K562 (cell line): ENCODE results near the gene RER1. TPM values are rescaled to one million over a fixed set of nuclear protein-coding genes. Genes with fewer than 3 reads are reported as not detected.
A peak's percentile ranks its signal among the peaks of the same experiment; 100 is the strongest.

Source experiments
- ARID1B ChIP-seq: fragments of 450-650 bp; IDR thresholded peaks from 2 replicates; pipeline ENCODE4 v1.6.1; 2016; ENCODE audit warnings: antibody characterized with exemption, mild to moderate bottlenecking, inconsistent platforms
- ATF7 ChIP-seq: fragments of 450-650 bp; IDR thresholded peaks from 2 replicates; pipeline ENCODE4 v1.7.1; 2014; ENCODE audit warnings: mild to moderate bottlenecking, moderate library complexity
- CC2D1A ChIP-seq: fragments of 450-650 bp; IDR thresholded peaks from 2 replicates; pipeline ENCODE4 v1.6.1; 2017; ENCODE audit warnings: mild to moderate bottlenecking
- CHD4 ChIP-seq: fragments of 200-600 bp; sonication (generic); IDR thresholded peaks from 3 replicates; pipeline ENCODE4 v1.6.1; 2012; ENCODE audit warnings: low read depth, mild to moderate bottlenecking, mixed read lengths, low read length, inconsistent platforms; ENCODE audit not compliant: insufficient read depth, insufficient replicate concordance, poor library complexity, severe bottlenecking
- NCOA1 ChIP-seq: fragments of 450-650 bp; IDR thresholded peaks from 2 replicates; pipeline ENCODE4 v1.6.1; 2016; ENCODE audit warnings: low read depth
- NFRKB ChIP-seq: fragments of 450-650 bp; IDR thresholded peaks from 2 replicates; pipeline ENCODE4 v1.6.1; 2016; ENCODE audit warnings: low read depth
- PHF20 ChIP-seq: fragments of 450-650 bp; IDR thresholded peaks from 2 replicates; pipeline ENCODE4 v1.6.1; 2018; ENCODE audit not compliant: partially characterized antibody
- PHTF2 ChIP-seq: fragments of 250-450 bp; sonication (Bioruptor Pico); IDR thresholded peaks from 2 replicates; pipeline ENCODE4 v1.5.0; 2021; ENCODE audit warnings: mild to moderate bottlenecking
- POLR2A ChIP-seq: fragments of 450-650 bp; conservative IDR thresholded peaks from 2 replicates; pipeline ENCODE4 v1.6.1; 2016
- SLC30A9 ChIP-seq: fragments of 250-450 bp; sonication (Bioruptor Pico); IDR thresholded peaks from 2 replicates; pipeline ENCODE4 v1.8.0; 2022; ENCODE audit warnings: mild to moderate bottlenecking, moderate library complexity
- THRAP3 ChIP-seq: fragments of 450-650 bp; IDR thresholded peaks from 2 replicates; pipeline ENCODE4 v1.6.1; 2016; ENCODE audit warnings: mild to moderate bottlenecking, inconsistent platforms, borderline replicate concordance
- ZNF589 ChIP-seq: fragments of 200-800 bp; sonication (Bioruptor generic); IDR thresholded peaks from 2 replicates; pipeline ENCODE4 v1.6.1; 2016; ENCODE audit warnings: low read depth, missing genetic modification characterization, missing compliant biosample characterization
- polyA plus RNA-seq, 8 experiments: library from polyadenylated mRNA; depleted of rRNA in 4 of 8; stranded (reverse) in 5 of 8; unstranded in 3 of 8; fragments of >200 nt; fragmentation: Nextera tagmentation in 2 of 8; fragmentation: Illumina TruSeq in 1 of 8; extraction: Ambion mirVana in 2 of 8; extraction: Trizol in 1 of 8; gene quantifications; 2 replicates each; pipeline versions ENCODE4 v1.2.1 to v1.2.3, GENCODE V29; 2011 to 2014; ENCODE audit warnings: inconsistent platforms in 1 of 8, missing spikeins in 1 of 8
- total RNA-seq, 7 experiments: library from RNA; depleted of rRNA in 6 of 7; stranded (reverse); fragments of >200 nt in 6 of 7; fragmentation: Illumina TruSeq in 2 of 7; extraction: Trizol in 2 of 7; gene quantifications; 2 replicates each; pipeline versions ENCODE4 v1.2.1 to v1.2.3, GENCODE V29; 2011 to 2021; ENCODE audit warnings: low replicate concordance in 1 of 7
- TF ChIP-seq, protein P1 (sequence below), 2 experiments: fragments of 450-650 bp in 1 of 2; sonication (generic) in 1 of 2; formaldehyde crosslinking in 1 of 2; IDR thresholded peaks; 2 replicates each; pipeline versions ENCODE4 v1.7.1 to v1.9.0; 2016 to 2022; ENCODE audit warnings: inconsistent platforms in 1 of 2, mild to moderate bottlenecking in 1 of 2, missing genetic modification reagents in 1 of 2
- TF ChIP-seq, protein P2 (sequence below): fragments of 450-650 bp; formaldehyde crosslinking; IDR thresholded peaks from 2 replicates; pipeline ENCODE4 v1.4.0; 2020; ENCODE audit warnings: mild to moderate bottlenecking, moderate library complexity
- TF ChIP-seq, protein P3 (sequence below): fragments of 450-650 bp; IDR thresholded peaks from 2 replicates; pipeline ENCODE4 v1.6.1; 2017; ENCODE audit warnings: antibody characterized with exemption

Gene RER1
- total and polyA plus RNA-seq, 9 of the 15 experiments (the other 6 are each of a cell fraction or from before 2014, with no cell fraction given): 19.6 to 354 (median 183) TPM

DNA sequence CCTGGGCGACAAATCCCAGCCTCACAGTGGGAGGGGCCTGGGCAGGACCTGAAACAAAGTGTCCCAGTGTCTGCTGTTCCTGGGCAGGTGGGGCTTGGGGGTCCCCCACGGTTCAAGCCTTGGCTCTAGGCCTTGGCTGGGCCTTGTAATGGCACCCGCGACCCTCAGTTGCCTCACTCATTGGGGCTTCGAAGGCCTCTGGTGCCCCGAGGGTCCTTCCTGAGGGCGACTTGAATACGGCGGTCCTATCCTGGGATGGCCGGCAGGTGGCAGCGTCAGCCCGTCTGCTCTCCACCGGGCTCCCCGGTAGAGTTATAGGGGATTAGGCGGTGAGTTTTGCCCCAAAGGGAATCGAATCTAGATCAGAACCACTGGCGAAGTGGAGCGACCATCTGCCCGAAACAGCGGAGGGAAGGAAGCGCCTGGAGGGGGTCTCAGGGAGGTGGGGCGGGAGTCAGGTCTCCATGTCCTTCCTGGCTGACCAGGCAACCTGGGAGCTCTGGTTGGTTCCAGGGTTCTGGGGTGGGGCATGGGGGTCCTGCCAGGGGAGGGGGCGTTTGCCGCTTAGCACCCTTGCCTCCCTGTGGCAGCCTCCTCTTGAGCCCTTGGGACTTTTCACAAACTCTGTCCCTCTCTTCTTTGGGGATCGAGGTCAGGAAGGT lies 22.8 kb downstream of the RER1 start (continued):
- TF ChIP-seq, protein P1, sequence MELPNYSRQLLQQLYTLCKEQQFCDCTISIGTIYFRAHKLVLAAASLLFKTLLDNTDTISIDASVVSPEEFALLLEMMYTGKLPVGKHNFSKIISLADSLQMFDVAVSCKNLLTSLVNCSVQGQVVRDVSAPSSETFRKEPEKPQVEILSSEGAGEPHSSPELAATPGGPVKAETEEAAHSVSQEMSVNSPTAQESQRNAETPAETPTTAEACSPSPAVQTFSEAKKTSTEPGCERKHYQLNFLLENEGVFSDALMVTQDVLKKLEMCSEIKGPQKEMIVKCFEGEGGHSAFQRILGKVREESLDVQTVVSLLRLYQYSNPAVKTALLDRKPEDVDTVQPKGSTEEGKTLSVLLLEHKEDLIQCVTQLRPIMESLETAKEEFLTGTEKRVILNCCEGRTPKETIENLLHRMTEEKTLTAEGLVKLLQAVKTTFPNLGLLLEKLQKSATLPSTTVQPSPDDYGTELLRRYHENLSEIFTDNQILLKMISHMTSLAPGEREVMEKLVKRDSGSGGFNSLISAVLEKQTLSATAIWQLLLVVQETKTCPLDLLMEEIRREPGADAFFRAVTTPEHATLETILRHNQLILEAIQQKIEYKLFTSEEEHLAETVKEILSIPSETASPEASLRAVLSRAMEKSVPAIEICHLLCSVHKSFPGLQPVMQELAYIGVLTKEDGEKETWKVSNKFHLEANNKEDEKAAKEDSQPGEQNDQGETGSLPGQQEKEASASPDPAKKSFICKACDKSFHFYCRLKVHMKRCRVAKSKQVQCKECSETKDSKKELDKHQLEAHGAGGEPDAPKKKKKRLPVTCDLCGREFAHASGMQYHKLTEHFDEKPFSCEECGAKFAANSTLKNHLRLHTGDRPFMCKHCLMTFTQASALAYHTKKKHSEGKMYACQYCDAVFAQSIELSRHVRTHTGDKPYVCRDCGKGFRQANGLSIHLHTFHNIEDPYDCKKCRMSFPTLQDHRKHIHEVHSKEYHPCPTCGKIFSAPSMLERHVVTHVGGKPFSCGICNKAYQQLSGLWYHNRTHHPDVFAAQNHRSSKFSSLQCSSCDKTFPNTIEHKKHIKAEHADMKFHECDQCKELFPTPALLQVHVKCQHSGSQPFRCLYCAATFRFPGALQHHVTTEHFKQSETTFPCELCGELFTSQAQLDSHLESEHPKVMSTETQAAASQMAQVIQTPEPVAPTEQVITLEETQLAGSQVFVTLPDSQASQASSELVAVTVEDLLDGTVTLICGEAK (IDR thresholded peaks at IDR 0.05): no peak
- TF ChIP-seq, protein P1 (CRISPR knock-in tag; IDR thresholded peaks at IDR 0.05): no peak
- TF ChIP-seq ATF7 (0 out of 2 replicates have a peak, but pooled peaks have one; percentile 16), ZNF589 (no peak), NFRKB (no peak), PHF20 (no peak), SLC30A9 (CRISPR knock-in tag) (no peak), PHTF2 (CRISPR knock-in tag) (no peak), ARID1B (no peak), CHD4 (no peak), THRAP3 (no peak), POLR2A (no peak), CC2D1A (peak; percentile 65; the same call in 1 of the 2 replicates), NCOA1 (no peak)
- TF ChIP-seq, protein P2, sequence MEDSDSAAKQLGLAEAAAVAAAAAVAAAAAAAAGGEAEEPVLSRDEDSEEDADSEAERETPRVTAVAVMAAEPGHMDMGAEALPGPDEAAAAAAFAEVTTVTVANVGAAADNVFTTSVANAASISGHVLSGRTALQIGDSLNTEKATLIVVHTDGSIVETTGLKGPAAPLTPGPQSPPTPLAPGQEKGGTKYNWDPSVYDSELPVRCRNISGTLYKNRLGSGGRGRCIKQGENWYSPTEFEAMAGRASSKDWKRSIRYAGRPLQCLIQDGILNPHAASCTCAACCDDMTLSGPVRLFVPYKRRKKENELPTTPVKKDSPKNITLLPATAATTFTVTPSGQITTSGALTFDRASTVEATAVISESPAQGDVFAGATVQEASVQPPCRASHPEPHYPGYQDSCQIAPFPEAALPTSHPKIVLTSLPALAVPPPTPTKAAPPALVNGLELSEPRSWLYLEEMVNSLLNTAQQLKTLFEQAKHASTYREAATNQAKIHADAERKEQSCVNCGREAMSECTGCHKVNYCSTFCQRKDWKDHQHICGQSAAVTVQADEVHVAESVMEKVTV (CRISPR knock-in tag): peak; percentile 87
- TF ChIP-seq, protein P3, sequence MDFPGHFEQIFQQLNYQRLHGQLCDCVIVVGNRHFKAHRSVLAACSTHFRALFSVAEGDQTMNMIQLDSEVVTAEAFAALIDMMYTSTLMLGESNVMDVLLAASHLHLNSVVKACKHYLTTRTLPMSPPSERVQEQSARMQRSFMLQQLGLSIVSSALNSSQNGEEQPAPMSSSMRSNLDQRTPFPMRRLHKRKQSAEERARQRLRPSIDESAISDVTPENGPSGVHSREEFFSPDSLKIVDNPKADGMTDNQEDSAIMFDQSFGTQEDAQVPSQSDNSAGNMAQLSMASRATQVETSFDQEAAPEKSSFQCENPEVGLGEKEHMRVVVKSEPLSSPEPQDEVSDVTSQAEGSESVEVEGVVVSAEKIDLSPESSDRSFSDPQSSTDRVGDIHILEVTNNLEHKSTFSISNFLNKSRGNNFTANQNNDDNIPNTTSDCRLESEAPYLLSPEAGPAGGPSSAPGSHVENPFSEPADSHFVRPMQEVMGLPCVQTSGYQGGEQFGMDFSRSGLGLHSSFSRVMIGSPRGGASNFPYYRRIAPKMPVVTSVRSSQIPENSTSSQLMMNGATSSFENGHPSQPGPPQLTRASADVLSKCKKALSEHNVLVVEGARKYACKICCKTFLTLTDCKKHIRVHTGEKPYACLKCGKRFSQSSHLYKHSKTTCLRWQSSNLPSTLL: no peak
